MM.1S (cell line): ENCODE data around the gene RPGR.

ENCODE experiments used
- DNase-seq: peaks from one replicate; pipeline ENCODE4 v3.0.0-alpha.2; 2015
- H2AFZ ChIP-seq: fragments of 300-600 bp; sonication (generic); 2 replicates; pipeline ENCODE4 v1.6.0; 2016; ENCODE audit warnings: antibody characterized with exemption, low read length
- H3F3A ChIP-seq: fragments of 300-600 bp; sonication (generic); 2 replicates; pipeline ENCODE4 v1.6.1; 2016; ENCODE audit warnings: mild to moderate bottlenecking, antibody characterized with exemption, low read length, moderate library complexity, mixed read lengths; ENCODE audit not compliant: insufficient read depth
- H3K27ac ChIP-seq: fragments of 300-600 bp; sonication (generic); 2 replicates; pipeline ENCODE4 v1.5.1; 2016; ENCODE audit warnings: mild to moderate bottlenecking, low read length
- H3K27me3 ChIP-seq: fragments of 300-600 bp; sonication (generic); replicated peaks from 2 replicates; pipeline ENCODE4 v1.6.0; 2016; ENCODE audit warnings: low read length; ENCODE audit not compliant: insufficient read depth
- H3K36me3 ChIP-seq: fragments of 300-600 bp; sonication (generic); replicated peaks from 2 replicates; pipeline ENCODE4 v1.6.1; 2016; ENCODE audit warnings: mild to moderate bottlenecking, low read length, mixed read lengths; ENCODE audit not compliant: insufficient read depth
- H3K4me1 ChIP-seq: fragments of 300-600 bp; sonication (generic); 2 replicates; pipeline ENCODE4 v1.6.1; 2016; ENCODE audit warnings: low read length, mixed read lengths
- H3K4me2 ChIP-seq: fragments of 300-600 bp; sonication (generic); 2 replicates; pipeline ENCODE4 v1.6.0; 2016; ENCODE audit warnings: low read depth, low read length
- H3K4me3 ChIP-seq: fragments of 300-600 bp; sonication (generic); 2 replicates; pipeline ENCODE4 v1.5.1; 2016; ENCODE audit warnings: low read length, mixed read lengths
- H3K79me2 ChIP-seq: fragments of 300-600 bp; sonication (generic); 2 replicates; pipeline ENCODE4 v1.6.1; 2016; ENCODE audit warnings: mixed run types, low read length, mixed read lengths
- H3K9ac ChIP-seq: fragments of 300-600 bp; sonication (generic); 2 replicates; pipeline ENCODE4 v1.6.1; 2016; ENCODE audit warnings: low read length, mixed read lengths
- H3K9me2 ChIP-seq: fragments of 300-600 bp; sonication (generic); replicated peaks from 2 replicates; pipeline ENCODE4 v1.6.1; 2016; ENCODE audit warnings: mild to moderate bottlenecking, low read length, mixed read lengths; ENCODE audit not compliant: insufficient read depth
- H3K9me3 ChIP-seq: fragments of 300-600 bp; sonication (generic); replicated peaks from 2 replicates; pipeline ENCODE4 v1.6.1; 2016; ENCODE audit warnings: mild to moderate bottlenecking, low read length, mixed read lengths; ENCODE audit not compliant: insufficient read depth
- H4K20me1 ChIP-seq: fragments of 300-600 bp; sonication (generic); 2 replicates; pipeline ENCODE4 v1.6.1; 2016; ENCODE audit warnings: mild to moderate bottlenecking, low read length, moderate library complexity, mixed read lengths; ENCODE audit not compliant: insufficient read depth
- EZH2 ChIP-seq: fragments of 300-600 bp; sonication (generic); optimal IDR thresholded peaks from 2 replicates; pipeline ENCODE3; 2017; ENCODE audit warnings: low read depth, mild to moderate bottlenecking, antibody characterized with exemption, low read length, mixed read lengths
- EZH2phosphoT487 ChIP-seq: fragments of 300-600 bp; sonication (generic); IDR thresholded peaks from 2 replicates; pipeline ENCODE4 v1.6.1; 2018; ENCODE audit warnings: antibody characterized with exemption, low read length
- TF ChIP-seq, protein P1 (sequence below): fragments of 300-600 bp; sonication (generic); IDR thresholded peaks from 2 replicates; pipeline ENCODE4 v1.5.1; 2016; ENCODE audit warnings: antibody characterized with exemption, low read length, mixed read lengths

Gene RPGR

GRCh38 chrX:38365954-38366353 is 38.6 kb upstream of the RPGR start:
- Histone ChIP-seq H3K4me1 (no peaks in the 10 kb centered on the region), H3F3A (no peaks in the 10 kb centered on the region), H3K27ac (no peak overlapping the region), H3K9ac (no peak overlapping the region), H3K27me3 (no peaks in the 10 kb centered on the region), H3K9me3 (no peaks in the 10 kb centered on the region), H3K36me3 (no peaks in the 10 kb centered on the region), H4K20me1 (no peaks in the 10 kb centered on the region), H3K79me2 (no peaks in the 10 kb centered on the region), H3K4me2 (no peak overlapping the region), H3K4me3 (no peak overlapping the region), H2AFZ (no peak overlapping the region), H3K9me2 (no peaks in the 10 kb centered on the region)
- TF ChIP-seq EZH2phosphoT487 (no peak), EZH2 (no peak)
- TF ChIP-seq, protein P1, sequence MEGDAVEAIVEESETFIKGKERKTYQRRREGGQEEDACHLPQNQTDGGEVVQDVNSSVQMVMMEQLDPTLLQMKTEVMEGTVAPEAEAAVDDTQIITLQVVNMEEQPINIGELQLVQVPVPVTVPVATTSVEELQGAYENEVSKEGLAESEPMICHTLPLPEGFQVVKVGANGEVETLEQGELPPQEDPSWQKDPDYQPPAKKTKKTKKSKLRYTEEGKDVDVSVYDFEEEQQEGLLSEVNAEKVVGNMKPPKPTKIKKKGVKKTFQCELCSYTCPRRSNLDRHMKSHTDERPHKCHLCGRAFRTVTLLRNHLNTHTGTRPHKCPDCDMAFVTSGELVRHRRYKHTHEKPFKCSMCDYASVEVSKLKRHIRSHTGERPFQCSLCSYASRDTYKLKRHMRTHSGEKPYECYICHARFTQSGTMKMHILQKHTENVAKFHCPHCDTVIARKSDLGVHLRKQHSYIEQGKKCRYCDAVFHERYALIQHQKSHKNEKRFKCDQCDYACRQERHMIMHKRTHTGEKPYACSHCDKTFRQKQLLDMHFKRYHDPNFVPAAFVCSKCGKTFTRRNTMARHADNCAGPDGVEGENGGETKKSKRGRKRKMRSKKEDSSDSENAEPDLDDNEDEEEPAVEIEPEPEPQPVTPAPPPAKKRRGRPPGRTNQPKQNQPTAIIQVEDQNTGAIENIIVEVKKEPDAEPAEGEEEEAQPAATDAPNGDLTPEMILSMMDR, result no peak
- DNase-seq, result no peak

DNA sequence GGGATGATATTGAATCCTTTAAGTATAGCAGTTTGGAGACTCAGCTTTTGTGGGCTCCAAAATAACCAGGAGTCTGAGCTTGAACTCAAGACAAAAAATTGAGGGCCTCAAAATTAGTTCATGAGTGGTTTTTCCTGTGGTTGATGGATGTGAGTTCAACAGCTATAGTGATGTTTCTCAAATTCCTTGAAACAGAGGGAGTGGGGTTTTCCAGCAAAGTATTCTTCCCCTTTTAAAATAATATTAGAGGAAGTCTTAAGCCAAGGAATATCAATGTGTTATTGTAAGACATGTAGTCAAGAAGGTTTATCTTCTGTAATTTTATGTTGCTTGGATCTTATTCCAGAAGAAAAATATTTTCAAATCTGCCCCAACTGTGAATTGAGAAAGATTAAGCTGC is 35.7 kb upstream of the RPGR start:
- Histone ChIP-seq H3K36me3 (no peaks in the 10 kb centered on the region), H3K27ac (no peak overlapping the region), H3K27me3 (no peaks in the 10 kb centered on the region), H3K4me2 (no peak overlapping the region), H3K9me2 (no peaks in the 10 kb centered on the region), H2AFZ (no peak overlapping the region), H3K79me2 (no peaks in the 10 kb centered on the region), H3F3A (no peaks in the 10 kb centered on the region), H3K9me3 (no peaks in the 10 kb centered on the region), H3K9ac (no peak overlapping the region), H3K4me3 (no peak overlapping the region), H3K4me1 (no peaks in the 10 kb centered on the region), H4K20me1 (no peaks in the 10 kb centered on the region)
- no peak for DNase-seq
- TF ChIP-seq, protein P1, result no peak
- TF ChIP-seq EZH2phosphoT487, result no peak
- no peak for TF ChIP-seq EZH2

DNA sequence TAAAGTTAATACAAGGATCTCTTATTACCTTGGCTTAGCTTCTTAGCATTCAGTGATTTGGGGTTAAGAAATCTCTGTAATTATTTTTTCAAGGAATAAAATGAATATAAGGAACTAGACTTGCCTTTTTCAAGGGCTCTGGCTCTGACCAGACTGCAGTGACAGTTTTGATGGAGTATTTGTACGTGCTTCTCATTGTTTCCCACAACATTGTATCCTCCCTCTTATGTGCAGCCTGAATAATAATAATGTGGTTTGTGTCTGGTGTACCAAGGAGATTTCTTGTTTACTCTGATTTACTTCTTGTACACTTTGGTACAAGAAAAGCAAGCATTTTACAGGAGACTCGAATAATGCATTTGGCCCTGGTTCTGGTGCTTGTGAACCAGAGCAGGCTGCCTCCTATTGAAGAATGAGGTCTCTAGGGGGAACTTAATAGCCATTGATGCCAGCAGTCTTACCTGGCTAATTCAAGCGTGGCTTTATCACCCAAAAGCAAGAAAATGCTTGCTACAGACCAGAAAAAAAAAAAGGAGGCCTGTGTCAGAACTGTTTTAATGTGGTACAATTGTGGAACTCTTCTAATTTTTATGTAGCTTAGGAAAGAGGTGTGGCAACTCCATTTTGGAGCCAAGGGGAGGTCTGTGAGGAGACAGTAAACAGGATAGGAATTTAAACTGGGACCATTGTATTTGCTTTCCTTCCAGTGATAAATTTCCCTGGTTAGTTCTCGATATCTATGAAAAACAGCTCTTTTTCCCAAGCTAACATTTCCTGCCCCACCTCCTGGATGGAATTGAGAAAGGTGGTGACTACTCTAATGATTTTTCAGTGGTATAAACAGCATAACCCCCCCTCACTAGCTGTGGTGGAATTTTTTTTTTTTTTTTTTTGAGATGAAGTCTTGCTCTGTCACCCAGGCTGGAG is 30.7 kb upstream of the RPGR start:
- Histone ChIP-seq H3K27me3 (no peaks in the 10 kb centered on the region), H3K9ac (no peak overlapping the region), H4K20me1 (no peaks in the 10 kb centered on the region), H3K36me3 (no peaks in the 10 kb centered on the region), H3K79me2 (no peaks in the 10 kb centered on the region), H3K9me3 (no peaks in the 10 kb centered on the region), H3K4me1 (no peaks in the 10 kb centered on the region), H3F3A (no peaks in the 10 kb centered on the region), H3K4me2 (no peak overlapping the region), H3K4me3 (no peak overlapping the region), H3K9me2 (no peaks in the 10 kb centered on the region), H3K27ac (no peak overlapping the region), H2AFZ (no peak overlapping the region)
- no peak for TF ChIP-seq EZH2phosphoT487
- TF ChIP-seq, protein P1, result no peak
- no peak for TF ChIP-seq EZH2
- no peak for DNase-seq
